Activated T-cell treated with anti-CD3 and anti-CD28 coated beads for 24 hours (primary cell): ENCODE data around the gene NOTCH2.

Source experiments
- DNase-seq: peaks from one replicate; pipeline ENCODE4 v3.0.0-alpha.2; 2020; ENCODE audit warnings: low read depth

Gene NOTCH2

DNA sequence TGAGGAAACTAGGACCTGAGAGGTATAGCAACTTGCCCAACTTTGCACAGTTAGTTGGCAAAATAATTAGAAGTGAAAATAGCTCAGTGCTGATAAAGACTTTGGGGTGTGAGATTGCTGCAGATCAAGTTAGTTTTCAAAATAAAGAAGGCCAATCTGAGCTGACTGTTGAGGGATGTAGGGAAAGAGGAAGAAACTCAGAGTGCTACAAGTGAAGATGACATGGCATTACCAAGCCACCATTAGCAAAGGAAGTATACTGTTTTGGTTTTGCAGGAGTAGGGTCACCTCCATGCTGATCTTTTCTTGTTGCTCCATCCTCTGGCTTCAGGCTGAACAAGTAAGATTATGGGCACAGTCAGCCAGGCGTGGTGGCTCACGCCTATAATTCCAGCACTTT lies 94.5 kb downstream of the NOTCH2 start:
- no peak for DNase-seq

DNA sequence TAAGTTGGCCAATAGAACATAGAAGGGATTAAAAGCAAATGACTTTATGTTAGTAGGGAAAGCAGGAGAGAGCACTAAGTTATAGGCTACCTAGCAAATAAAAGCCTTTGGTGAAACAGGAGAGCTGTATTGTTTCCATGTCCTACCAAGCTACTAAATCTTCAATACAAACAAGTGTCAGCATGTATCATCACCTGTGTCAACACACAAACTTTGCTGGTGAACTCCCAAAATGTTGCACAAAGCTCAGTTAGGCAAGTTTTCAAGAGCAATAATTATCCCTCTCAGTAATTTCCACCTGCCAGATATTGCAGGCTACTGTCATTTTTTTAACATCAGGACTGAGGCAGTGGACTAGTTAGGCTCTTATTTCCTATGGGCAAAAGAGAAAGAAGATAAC lies 95.4 kb downstream of the NOTCH2 start:
- no peak for DNase-seq

DNA sequence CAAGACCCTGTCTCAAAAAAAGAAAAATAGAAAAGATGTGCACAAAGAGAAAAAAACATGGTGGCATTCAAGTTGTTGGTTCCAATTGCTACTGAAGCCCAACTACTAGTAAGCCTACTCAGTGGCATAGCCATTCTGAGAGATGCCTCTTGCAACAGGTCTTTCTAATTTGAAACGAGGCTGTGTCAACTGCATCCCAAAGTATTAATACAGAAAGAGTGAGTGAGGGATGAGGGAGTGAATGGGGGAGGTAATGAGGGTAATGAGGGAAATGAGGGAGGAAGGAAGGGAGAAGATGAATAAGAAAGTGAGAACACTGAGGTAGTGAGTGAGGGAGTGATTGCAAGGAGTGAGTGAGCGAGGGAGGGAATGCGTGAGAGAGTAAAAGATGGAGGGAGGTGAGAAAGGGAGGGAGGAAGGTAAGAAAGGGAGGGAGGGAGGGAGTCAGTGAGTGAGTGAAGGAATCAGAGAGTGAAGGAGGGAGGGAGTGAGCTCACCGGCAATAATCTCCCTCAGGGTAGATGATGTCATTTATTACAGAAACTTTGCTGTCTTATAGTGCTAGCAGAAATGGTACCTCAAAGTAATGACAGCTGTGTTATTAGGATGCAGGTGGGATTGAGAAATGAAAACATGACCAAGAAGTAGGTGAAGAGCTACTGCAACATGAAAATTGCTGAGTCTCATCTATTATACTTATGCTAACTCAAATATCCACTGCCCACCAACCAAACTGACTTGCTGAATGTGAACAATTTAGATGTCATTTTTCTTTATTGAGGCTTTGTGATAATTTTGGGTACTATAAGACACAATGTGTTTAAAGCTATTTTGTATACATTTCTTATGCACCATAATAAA lies 97.5 kb downstream of the NOTCH2 start:
- DNase-seq = no peak

DNA sequence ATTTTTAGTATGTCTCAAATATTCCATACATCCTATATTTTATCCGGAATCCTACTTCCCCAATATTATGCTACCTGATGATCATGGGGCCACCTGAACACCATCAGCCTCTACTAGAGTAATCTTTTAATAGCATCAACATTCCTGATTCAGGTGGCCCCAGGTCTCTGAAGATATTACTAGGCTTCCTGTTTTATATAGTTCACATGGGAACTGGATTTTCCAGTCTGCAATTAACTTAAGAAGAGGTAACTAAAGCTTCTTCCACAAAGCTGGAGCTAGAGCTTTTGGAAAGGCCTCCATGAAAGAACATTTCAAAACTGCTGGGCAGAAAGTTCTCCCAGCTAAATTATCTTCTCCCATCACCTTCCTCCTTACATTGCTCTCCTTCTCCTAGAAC lies 100.9 kb downstream of the NOTCH2 start:
- DNase-seq = no peak

DNA sequence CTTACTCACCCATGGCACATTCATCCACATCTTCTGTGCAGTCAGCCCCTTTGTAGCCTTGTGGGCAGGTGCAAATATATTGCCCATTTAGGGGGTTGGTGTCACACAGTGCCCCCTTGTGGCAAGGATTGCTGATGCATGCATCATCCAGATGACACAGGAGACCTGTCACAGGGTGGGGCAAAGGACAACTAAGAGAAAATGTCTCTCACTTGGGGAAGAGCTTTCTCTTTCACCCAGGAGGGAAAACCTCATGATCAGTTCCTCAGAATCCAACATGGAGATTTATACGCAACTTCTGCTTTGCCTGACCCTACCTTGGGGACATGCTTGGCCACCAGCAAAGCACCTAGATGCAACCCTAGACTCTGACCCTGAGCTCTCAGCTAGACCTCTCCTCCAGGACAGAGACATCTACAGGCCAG lies 101.4 kb downstream of the NOTCH2 start:
- peak; percentile 70 for DNase-seq

DNA sequence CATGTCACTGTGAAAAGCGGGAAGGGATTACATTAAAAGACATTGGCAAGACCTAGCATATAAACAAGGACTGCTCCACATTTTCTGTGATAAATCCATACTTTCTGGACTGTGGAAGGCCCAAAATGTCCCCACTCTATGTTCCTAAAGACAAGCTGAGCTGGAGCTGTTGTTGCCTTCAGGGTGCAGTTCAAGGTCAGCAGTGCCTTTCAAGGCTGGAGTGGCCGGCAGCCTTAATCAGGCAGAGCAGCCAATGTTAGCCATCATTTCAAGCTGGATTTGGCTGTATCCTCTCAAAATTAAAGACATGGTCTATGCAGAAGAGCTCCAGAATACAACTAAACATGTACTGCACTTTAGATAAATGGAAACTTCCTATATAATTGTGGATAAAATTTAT lies 102.8 kb downstream of the NOTCH2 start:
- DNase-seq = no peak

DNA sequence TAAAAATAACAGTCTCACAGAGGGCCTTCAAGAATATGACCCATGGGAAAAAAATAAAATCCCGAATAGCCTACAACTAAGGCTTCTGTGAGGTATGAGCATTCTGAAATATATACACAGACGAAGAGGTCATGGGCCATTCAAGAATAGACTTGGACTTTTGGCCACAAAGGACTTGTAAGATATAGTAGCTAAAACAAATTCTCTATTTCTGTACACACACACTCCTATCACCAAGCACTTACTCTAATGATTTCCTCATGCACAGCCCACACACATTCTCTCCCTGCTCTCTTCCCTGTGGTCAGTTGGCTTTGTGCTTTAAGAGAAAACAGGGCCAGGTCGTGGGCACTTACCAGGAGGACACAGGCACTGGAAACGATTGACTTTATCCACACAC lies 103.4 kb downstream of the NOTCH2 start:
- no peak for DNase-seq

DNA sequence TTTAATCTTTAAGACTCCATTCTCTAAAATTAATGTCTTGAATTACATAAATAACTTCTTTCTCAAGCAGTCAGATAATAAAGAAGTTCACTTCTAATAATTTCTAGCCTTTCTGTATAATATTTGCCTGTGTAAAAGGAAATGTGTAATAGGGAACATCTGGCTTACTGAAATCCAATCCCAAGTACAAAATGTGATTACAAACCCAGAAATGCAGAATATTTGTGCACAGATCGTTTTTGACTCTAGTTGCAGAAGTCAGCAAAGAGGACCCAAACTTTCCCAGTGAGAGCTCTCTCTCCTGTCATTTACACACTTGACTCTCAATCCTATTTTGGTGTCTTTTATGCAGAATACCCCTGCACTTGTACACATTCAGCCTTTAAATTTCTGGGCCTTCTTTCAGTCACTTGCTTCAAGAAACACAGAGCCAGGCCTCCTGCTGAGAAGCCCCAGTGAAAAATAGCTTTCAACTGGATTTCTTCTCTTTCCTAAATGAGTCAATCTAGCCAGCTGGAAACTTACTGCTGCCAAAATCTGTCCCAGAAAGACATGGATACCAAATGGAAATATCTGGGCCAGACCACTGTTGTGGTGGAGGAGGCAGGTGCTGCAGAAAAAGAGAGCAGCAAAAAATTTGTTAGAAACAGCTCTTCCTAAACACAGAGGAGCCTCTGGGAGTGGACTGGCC lies 104.6 kb downstream of the NOTCH2 start:
- DNase-seq = no peak

DNA sequence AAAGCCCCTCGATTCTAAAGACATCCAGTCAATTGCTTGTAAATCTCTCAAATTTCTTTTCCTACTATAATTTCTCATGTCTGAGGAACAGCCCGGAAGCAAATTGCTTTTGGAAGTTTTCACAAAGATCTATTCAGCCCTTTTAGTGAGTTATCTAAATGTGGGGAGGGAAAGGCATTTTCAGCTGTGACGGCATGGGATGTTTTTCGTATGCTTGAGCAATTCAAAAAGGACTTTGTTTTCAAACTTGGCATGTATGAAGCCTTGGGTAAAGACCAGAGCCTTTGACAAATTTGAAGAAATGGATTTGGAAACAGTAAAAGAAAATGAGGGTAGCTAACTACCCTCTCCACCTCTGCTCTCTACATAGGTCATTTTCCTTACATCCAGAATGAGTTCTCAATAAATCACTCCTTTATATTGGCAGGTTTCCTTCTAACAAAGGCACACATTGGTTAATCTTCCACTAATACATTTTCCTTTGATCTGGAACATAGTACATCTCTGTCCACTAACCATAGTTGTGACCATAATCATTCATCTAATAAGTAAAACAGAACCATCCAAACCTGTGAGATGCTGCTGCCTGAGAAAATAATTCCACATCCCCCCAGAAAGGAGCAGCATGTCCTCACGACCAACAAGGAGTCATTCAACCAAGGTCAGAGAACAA lies 107.0 kb downstream of the NOTCH2 start:
- no peak for DNase-seq

DNA sequence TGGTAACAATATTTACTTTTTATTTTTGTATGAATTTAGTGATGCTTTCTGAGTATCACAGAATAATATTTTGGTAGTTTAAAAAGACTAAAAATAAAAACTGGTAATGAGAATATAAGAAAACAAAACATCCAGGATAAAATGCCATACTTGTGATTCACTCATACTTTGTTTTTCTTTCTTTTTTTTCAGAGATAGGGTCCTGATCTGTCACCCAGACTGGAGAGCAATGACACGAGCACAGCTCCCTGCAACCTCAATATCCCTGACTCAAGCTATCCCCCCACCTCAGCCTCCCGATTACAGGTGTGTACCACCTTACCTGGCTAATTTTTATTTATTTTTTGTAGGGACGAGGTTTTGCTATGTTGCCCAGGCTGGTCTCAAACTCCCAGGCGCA lies 109.0 kb downstream of the NOTCH2 start:
- no peak for DNase-seq

DNA sequence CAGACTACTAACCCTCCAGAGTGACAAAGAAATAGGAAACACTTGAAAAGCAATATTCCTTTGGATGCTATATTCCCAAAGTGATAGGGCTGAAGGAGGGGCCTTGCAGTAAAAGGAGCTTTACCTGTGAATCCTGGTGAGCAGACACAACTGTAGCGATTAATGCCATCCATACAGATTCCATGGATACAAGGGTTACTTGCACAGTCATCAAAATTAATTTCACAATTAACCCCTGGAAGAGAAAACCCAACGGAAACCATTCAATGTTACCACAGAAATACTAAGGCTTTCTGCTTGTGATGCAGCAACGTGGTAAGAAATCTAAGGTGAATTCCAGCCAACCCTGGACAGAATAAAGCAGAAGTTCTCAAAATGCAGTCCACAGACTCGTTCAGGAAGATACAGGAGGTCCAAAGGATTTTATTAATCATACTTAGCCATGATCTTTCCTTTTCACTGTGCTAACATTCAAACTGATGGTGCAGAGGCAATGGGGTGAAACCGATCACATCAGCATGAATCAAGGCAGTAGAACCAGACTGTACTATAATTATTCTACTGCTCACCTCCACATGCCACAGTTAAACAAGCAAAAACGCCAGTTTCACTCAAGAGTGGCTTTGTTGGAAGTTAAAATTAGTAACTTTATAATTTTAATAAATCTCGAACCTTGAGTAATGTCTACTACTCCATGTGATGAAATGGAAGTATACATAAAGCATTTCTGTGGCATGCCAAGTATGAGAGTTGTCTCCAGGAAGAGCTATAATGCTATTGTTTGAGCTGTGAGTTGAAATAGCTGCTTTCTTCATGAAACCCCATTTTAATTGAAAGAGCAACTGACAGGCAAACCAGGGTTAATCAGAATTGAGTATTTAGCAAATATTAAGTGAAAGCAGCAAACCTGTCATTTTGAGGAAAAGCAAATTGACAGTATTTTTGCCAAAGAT lies 109.9 kb downstream of the NOTCH2 start:
- DNase-seq = no peak

DNA sequence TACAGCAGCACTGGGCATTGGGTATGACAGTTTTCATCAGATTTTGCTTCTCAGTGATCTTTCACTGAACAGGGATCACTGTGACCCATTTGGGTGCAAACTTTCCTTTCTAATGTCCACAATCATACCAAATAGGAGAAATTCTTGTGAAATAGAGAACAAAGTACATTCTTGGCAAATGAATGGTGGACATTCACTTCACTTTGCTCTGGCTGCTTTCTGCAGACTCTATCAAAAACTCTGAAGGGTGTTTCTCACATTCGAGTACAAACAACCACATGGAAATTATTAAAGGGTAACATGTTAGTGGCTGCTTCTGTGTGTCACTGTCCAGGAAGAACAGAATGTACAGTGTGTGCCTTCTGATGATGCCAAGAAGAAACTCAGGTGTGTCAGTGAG lies 111.2 kb downstream of the NOTCH2 start:
- DNase-seq = no peak

DNA sequence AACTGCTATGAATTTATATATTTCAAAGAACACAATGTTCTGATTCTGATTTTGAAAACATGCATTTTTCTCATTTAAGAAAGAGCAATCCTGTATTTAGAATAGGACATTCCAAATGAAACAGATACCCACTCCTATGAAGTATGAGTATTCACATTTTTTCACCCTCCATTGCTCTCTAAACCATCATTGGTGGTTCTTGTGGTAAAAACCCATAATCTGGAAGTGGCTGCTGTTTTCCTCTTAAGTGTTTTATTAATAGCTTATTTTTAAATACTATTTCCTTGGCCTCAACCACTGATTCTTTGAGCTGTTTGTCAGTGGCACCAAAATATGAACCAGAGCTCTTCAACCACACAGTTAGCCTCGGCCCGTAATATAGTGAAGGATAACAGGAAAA lies 113.2 kb downstream of the NOTCH2 start:
- no peak for DNase-seq

DNA sequence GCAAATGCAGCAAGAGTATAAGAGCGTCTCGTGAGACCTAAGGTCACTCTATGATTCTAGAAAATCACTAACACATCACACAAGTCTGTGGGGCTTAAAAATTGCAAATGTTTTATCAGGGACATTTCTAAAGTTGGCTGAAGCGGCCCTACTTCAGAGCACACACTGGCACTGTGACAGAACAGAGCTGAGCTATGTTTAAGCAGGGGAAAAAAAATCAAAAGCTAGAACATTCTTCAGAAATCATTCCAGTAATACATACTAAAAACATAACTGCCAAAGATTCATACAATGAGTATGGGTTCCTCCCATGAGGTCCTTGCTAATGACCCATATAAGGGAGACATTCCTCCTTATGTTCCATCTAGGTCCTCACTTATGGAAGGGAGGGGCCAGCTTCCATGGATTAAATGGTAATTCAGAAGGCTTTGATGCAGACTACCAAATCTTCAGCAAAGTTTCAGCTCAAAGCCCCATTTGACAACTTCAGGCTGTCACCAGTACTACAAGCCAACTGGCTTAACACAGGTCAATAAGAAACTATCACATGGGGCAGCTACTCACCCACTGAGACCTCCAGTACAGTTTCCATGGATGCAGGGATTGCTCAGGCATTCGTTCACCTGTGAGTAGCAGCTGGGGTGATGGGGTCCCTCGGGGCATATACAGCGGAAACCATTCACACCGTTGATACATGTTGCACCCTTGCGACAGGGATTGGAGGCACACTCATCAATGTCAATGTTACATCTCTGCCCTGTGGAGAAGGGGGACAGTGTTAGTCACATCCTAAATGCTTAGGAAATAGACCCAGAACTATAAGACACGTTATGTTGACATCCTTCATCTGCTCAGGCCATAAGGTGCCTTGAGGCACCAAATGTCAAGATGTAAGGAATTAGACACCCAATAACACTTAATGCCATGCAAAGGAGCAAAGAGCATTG lies 114.7 kb downstream of the NOTCH2 start:
- no peak for DNase-seq

DNA sequence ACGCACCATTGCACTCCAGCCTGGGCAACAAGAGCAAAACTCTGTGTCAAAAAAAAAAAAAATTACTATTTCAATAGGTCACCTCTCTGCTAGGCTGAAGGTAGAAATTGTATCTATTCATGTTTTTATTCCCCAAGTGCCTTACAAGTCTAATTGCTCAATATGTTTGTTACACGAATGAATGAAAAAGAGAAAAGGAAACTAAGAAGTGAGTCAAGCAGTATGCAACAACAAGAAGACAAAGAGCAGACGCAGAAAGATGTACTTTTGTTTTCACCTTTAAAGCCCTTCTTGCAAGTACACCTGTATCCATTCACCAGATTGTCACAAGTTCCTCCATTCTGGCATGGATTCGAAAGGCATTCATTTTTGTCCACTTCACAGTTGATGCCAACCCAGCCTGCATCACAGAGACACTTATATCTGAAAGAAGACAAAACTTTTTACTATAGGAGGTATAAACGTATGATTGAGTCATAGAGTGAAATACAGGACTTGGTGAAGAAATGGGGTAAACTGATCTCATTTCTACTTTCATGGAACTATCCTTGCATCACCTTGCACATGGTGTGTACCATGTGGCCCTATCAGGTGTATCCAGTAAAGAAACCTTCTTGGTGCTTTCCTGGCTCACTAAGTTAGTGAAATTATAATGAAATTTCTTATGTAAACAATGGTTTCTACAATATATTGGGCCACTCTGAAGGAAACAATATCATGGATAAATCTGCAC lies 116.0 kb downstream of the NOTCH2 start:
- no peak for DNase-seq

DNA sequence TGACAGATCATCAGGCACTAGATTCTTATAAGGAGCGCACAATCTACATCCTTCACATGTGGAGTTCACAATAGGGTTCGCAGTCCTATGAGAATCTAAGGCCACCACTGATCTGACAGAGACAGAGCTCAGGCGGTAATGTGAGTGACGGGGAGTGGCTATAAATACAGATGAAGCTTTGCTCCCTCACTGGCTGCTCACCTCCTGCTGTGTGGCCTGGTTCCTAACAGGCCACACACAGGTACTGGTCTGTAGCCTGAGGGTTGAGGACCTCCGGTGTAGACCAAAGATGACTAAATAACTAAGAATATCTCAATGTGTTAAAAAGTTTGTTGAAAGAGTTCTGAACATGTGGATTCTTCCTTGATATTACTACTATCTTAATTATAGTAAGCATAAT lies 117.0 kb downstream of the NOTCH2 start:
- DNase-seq = no peak

DNA sequence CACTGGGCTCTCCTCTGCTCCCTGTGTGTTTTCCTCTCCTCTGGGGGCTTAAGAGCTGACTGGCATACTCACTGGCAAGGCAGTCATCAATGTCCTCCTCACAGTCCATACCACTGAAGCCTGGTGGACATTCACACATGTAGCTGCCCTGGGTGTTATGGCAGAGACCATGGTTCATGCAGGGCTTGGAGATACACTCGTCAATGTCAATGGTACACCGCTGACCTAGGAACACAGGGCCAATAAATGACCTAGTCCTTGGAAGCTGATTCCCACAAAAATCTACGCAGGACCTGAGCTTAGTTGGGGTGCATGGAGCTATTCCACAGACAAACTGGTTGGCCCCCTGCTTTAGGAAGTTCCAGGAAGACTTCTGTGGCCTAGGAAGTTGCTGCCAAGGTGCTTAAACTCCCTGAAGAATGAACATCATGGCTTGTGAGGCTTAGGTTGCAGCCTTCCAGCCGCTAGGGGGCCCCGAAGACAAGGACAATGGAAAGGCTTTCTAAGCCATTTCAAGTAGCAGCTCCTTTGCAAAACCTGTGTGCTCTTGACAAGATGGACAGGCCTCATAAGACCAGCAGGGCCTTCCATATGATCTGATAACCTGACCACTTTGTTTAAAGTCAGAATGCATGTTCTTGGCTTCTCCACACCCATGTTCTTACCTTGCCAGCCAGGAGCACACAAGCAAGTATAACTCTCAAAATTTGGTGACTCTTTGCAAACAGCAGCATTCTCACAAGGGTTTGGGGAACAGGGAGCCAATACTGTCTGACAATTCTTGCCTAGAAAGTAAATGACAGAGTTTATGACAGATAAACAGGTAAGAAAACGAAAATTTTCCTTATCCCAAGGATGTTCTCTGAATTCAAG lies 120.9 kb downstream of the NOTCH2 start:
- DNase-seq = peak; percentile 61

DNA sequence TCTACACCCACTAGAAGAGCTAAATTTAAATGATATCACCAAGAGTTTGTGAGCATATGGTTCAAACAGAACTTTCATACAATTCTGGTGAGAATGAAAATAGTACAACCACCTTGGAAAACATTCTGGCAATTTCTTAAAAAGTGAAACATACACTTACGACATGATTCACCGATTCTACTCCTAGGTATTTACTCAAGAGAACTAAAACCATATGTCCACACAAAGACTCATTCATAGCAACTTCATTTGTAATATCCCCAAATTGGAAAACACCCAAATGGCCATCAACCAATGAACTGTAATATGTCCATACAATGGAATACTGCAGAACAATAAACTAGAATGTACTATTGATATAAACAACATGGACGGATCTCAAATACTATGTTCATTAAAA lies 122.0 kb downstream of the NOTCH2 start:
- no peak for DNase-seq

DNA sequence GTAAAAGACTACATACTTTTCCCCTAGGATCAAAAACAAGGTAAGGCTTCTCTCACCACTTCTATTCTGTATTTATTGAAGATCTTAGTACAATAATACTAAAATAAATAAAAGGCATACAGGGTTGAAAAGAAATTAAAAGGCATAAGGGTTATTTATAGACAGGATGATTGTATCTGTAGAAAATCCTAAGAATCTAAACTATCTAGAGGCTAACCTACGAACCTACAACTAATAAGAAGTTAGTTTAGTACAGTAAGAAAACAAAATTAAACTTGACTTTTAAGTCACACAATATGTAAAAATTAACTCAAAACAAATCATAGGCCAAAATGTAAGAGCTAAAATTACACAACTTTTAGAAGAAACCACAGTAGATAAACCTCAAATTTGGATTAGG lies 122.7 kb downstream of the NOTCH2 start:
- DNase-seq = no peak
